Measurements from ENCODE around the gene LDB2.

DNA sequence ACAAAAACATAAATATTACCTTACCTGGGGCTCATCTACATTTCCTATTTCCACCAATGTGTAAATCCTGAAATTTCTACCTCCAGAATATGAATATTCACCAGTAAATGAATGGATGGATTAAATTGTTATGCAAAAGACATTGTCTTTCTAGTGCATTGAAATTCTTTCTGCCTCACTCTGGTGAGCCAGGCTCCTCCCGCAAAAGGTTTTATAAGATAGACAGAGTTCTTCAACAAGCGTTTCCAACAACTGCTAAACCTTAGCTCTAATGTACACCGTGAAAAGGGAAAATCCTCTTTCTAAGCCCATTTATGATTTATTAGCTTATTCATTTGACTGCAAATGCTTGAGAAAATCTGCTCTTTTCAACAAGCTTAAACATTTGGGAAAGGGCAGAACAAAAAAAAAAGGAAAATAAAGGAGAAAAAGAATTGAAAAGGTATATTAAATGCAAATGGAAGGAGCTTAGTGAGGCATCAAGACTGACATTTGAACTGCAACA, 72.0 kb downstream of the LDB2 start:
- TF ChIP-seq CTCF (conservative IDR thresholded peaks at IDR 0.05; ENCODE audit: low read length): no peak
- no peak for TF ChIP-seq EZH2phosphoT487 (IDR thresholded peaks at IDR 0.05; ENCODE audit: borderline replicate concordance)

All from Loucy (cell line).